ENCODE data around the gene SPPL2B. TPM values are rescaled to one million over a fixed set of nuclear protein-coding genes. Genes with fewer than 3 reads are reported as not detected.

SPPL2B gene
- total RNA-seq, 6 experiments from 2014 or later, result 11.8 to 39.8 (median 26.5) TPM

- intact Hi-C loops (cut with DNase I), result no loop called here
- no peaks in the 10 kb centered on the region for H3K4me1 ChIP-seq
- no peaks in the 10 kb centered on the region for H3K9me3 ChIP-seq
- no peak for DNase-seq
- no peak overlapping the region for H3K4me3 ChIP-seq
- peak in 2 of 4 donors; percentile 28 to 33 for ATAC-seq
- H3K36me3 ChIP-seq, result no peaks in the 10 kb centered on the region
- 64% methylated on average over 10 of the region's 10 CpGs for WGBS (ENCODE audit: insufficient coverage, low coverage, low lambda C conversion rate, missing lambda C conversion rate)
- H3K27ac ChIP-seq, result no peak overlapping the region
- no peaks in the 10 kb centered on the region for H3K27me3 ChIP-seq
- no peak for TF ChIP-seq POLR2A (IDR thresholded peaks at IDR 0.05)
- no peak for TF ChIP-seq CTCF (IDR thresholded peaks at IDR 0.05)
Observed at GRCh38 chr19:2365201-2365970, 36.9 kb downstream of the SPPL2B start.

- no peak for ATAC-seq
- H3K9me3 ChIP-seq, result no peaks in the 10 kb centered on the region
- H3K4me3 ChIP-seq, result no peak overlapping the region
- no peak for TF ChIP-seq CTCF (IDR thresholded peaks at IDR 0.05)
- no peak for TF ChIP-seq POLR2A (IDR thresholded peaks at IDR 0.05)
- no peak for DNase-seq
- intact Hi-C loops (cut with DNase I), result no loop called here
- no peaks in the 10 kb centered on the region for H3K27me3 ChIP-seq
- H3K4me1 ChIP-seq, result no peaks in the 10 kb centered on the region
- 60% methylated on average over 1 of the region's 16 CpGs for WGBS (ENCODE audit: insufficient coverage, low coverage, low lambda C conversion rate, missing lambda C conversion rate)
- no peak overlapping the region for H3K27ac ChIP-seq
- no peaks in the 10 kb centered on the region for H3K36me3 ChIP-seq
Observed at GRCh38 chr19:2371656-2372055, 43.2 kb downstream of the SPPL2B start.

DNA sequence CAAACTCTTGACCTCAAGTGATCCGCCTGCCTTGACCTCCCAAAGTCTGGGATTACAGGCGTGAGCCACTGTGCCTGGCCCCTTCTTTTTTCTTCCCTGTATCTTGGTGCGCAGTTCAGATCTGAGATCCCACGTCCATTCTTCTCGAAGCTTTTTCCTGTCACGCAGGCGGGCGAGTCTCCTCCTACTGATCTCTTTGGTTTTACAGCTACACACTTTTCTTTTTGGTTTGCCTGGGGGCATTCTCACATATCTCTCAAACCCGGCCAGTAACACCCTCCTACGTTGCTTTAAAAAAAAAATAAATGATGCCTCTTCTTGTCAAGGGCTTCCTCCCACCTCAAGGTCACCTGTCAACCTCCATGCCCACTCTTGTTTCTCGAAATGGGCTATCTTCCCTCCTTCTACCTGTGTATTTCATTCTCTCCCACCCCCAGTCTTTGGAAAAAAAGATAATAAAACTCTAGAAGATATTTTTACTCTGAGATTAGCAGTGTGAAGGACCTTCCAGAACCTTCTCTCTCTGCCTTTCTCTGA lies 43.7 kb downstream of the SPPL2B start:
- no peaks in the 10 kb centered on the region for H3K36me3 ChIP-seq
- intact Hi-C loops (cut with DNase I), result no loop called here
- 52% methylated on average over 10 of the region's 11 CpGs for WGBS (ENCODE audit: insufficient coverage, low coverage, low lambda C conversion rate, missing lambda C conversion rate)
- DNase-seq (no peak), ATAC-seq (no peak)
- H3K4me1 ChIP-seq, result no peaks in the 10 kb centered on the region
- H3K27me3 ChIP-seq, result no peaks in the 10 kb centered on the region
- no peak overlapping the region for H3K27ac ChIP-seq
- H3K4me3 ChIP-seq, result no peak overlapping the region
- TF ChIP-seq POLR2A (IDR thresholded peaks at IDR 0.05) (no peak), CTCF (IDR thresholded peaks at IDR 0.05) (no peak)
- H3K9me3 ChIP-seq, result no peaks in the 10 kb centered on the region

DNA sequence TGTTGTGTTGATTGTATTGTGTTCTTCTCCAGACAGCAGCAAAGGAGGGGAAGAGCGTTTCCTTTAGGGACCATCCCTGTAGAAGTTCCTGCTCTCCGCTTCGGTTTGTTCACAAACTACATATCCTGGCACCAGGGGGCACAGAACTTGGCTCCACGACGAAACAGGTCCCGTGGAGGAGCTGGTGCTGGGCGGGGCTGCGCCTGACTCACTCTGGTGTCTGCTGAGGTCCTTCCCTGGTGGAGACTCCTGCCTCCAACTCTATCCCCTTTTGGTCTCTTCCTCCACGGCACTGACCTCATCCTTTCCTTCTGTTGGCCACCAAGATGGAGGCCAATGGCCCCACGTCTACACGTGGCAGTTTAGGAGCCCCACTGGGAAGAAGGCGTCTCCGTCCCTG lies 46.3 kb downstream of the SPPL2B start:
- Histone ChIP-seq H3K4me3 (no peak overlapping the region), H3K4me1 (no peaks in the 10 kb centered on the region), H3K9me3 (no peaks in the 10 kb centered on the region), H3K36me3 (no peaks in the 10 kb centered on the region), H3K27ac (no peak overlapping the region), H3K27me3 (no peaks in the 10 kb centered on the region)
- WGBS (ENCODE audit: insufficient coverage, low coverage, low lambda C conversion rate, missing lambda C conversion rate), result 69% methylated on average over 7 of the region's 13 CpGs
- no peak for DNase-seq
- intact Hi-C loops (cut with DNase I), result no loop called here
- ATAC-seq, result no peak
- no peak for TF ChIP-seq POLR2A (IDR thresholded peaks at IDR 0.05)
- TF ChIP-seq CTCF (IDR thresholded peaks at IDR 0.05), result no peak

Data from right lobe of liver (tissue), 6 donors.